K562 (cell line): ENCODE data around the gene CLSTN1. TPM values are rescaled to one million over a fixed set of nuclear protein-coding genes. Genes with fewer than 3 reads are reported as not detected.

ENCODE experiments used
- CBX1 ChIP-seq: sonication (generic); IDR thresholded peaks from 2 replicates; pipeline ENCODE4 v1.6.1; 2016; ENCODE audit warnings: antibody characterized with exemption, low read depth, mild to moderate bottlenecking
- DIDO1 ChIP-seq: fragments of 450-650 bp; IDR thresholded peaks from 2 replicates; pipeline ENCODE4 v1.6.1; 2016; ENCODE audit warnings: low read depth, missing biosample characterization, missing genetic modification characterization
- KLF13 ChIP-seq: fragments of 450-650 bp; IDR thresholded peaks from 2 replicates; pipeline ENCODE4 v1.6.1; 2016; ENCODE audit warnings: missing genetic modification characterization, low read depth, mild to moderate bottlenecking, missing compliant biosample characterization, moderate library complexity, borderline replicate concordance
- PRMT5 ChIP-seq: sonication (generic); formaldehyde crosslinking; IDR thresholded peaks from 2 replicates; pipeline ENCODE4 v1.5.0; 2020; ENCODE audit warnings: missing genetic modification reagents
- SP2 ChIP-seq: IDR thresholded peaks from 2 replicates; pipeline ENCODE4 v1.6.1; 2011; ENCODE audit warnings: mild to moderate bottlenecking, low read depth, low read length, moderate library complexity; ENCODE audit not compliant: poor library complexity, severe bottlenecking; ENCODE audit errors: extremely low read depth
- SREBF1 ChIP-seq: fragments of 150-350 bp; IDR thresholded peaks from 2 replicates; pipeline ENCODE4 v1.6.1; 2014; ENCODE audit warnings: antibody characterized with exemption, low read depth, low read length, borderline replicate concordance
- ZBTB17 ChIP-seq: fragments of 450-650 bp; formaldehyde crosslinking; IDR thresholded peaks from 2 replicates; pipeline ENCODE4 v1.4.0; 2020; ENCODE audit warnings: mild to moderate bottlenecking
- ZNF445 ChIP-seq: fragments of 250-450 bp; sonication (Bioruptor Pico); IDR thresholded peaks from 2 replicates; pipeline ENCODE4 v1.4.0; 2020; ENCODE audit warnings: low read depth, mild to moderate bottlenecking, moderate library complexity
- polyA plus RNA-seq, 8 experiments: library from polyadenylated mRNA; depleted of rRNA in 4 of 8; stranded (reverse) in 5 of 8; unstranded in 3 of 8; fragments of >200 nt; fragmentation: Nextera tagmentation in 2 of 8; fragmentation: Illumina TruSeq in 1 of 8; extraction: Ambion mirVana in 2 of 8; extraction: Trizol in 1 of 8; gene quantifications; 2 replicates each; pipeline versions ENCODE4 v1.2.1 to v1.2.3, GENCODE V29; 2011 to 2014; ENCODE audit warnings: inconsistent platforms in 1 of 8, missing spikeins in 1 of 8
- total RNA-seq, 7 experiments: library from RNA; depleted of rRNA in 6 of 7; stranded (reverse); fragments of >200 nt in 6 of 7; fragmentation: Illumina TruSeq in 2 of 7; extraction: Trizol in 2 of 7; gene quantifications; 2 replicates each; pipeline versions ENCODE4 v1.2.1 to v1.2.3, GENCODE V29; 2011 to 2021; ENCODE audit warnings: low replicate concordance in 1 of 7
- TF ChIP-seq, protein P1 (sequence below): fragments of 450-650 bp; IDR thresholded peaks from 2 replicates; pipeline ENCODE4 v1.7.1; 2018; ENCODE audit warnings: mild to moderate bottlenecking, low read depth; ENCODE audit not compliant: partially characterized antibody
- TF ChIP-seq, protein P2 (sequence below): fragments of 450-650 bp; conservative IDR thresholded peaks from 2 replicates; pipeline ENCODE4 v1.6.1; 2016; ENCODE audit warnings: missing genetic modification characterization, low read depth, mild to moderate bottlenecking, missing compliant biosample characterization, moderate library complexity
- TF ChIP-seq, protein P3 (sequence below): fragments of 450-650 bp; IDR thresholded peaks from one replicate; pipeline ENCODE4 v1.6.1; 2018; ENCODE audit warnings: mild to moderate bottlenecking, moderate library complexity; ENCODE audit not compliant: partially characterized antibody

The CLSTN1 gene
- total and polyA plus RNA-seq, 9 of the 15 experiments (the other 6 are each of a cell fraction or from before 2014, with no cell fraction given) = 1.1 to 32.5 (median 13.3) TPM

DNA sequence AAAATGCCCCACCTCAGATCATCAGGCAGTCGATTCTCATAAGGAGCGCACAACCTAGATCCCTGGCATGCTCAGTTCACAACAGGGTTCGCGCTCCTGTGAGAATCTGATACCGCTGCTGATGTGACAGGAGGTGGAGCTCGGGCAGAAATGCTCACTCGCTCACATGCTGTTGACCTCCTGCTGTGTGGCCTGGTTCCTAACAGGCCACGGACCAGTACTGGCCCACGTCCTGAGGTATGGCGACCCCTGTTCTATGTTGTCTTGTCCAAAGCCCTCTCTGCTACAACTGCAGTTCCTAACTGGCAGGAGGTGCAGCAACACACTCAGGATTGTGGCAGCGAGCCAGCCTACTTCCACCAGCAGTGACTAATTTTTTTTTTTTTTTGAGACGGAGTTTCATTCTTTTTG is 70.6 kb downstream of the CLSTN1 start (continued):
- TF ChIP-seq, protein P1, sequence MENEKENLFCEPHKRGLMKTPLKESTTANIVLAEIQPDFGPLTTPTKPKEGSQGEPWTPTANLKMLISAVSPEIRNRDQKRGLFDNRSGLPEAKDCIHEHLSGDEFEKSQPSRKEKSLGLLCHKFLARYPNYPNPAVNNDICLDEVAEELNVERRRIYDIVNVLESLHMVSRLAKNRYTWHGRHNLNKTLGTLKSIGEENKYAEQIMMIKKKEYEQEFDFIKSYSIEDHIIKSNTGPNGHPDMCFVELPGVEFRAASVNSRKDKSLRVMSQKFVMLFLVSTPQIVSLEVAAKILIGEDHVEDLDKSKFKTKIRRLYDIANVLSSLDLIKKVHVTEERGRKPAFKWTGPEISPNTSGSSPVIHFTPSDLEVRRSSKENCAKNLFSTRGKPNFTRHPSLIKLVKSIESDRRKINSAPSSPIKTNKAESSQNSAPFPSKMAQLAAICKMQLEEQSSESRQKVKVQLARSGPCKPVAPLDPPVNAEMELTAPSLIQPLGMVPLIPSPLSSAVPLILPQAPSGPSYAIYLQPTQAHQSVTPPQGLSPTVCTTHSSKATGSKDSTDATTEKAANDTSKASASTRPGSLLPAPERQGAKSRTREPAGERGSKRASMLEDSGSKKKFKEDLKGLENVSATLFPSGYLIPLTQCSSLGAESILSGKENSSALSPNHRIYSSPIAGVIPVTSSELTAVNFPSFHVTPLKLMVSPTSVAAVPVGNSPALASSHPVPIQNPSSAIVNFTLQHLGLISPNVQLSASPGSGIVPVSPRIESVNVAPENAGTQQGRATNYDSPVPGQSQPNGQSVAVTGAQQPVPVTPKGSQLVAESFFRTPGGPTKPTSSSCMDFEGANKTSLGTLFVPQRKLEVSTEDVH = no peak
- TF ChIP-seq CBX1 (no peak), SREBF1 (no peak), SP2 (no peak), KLF13 (no peak), PRMT5 (CRISPR knock-in tag) (no peak), ZNF445 (CRISPR knock-in tag) (no peak), ZBTB17 (CRISPR knock-in tag) (no peak), DIDO1 (tag) (no peak)
- TF ChIP-seq, protein P2, sequence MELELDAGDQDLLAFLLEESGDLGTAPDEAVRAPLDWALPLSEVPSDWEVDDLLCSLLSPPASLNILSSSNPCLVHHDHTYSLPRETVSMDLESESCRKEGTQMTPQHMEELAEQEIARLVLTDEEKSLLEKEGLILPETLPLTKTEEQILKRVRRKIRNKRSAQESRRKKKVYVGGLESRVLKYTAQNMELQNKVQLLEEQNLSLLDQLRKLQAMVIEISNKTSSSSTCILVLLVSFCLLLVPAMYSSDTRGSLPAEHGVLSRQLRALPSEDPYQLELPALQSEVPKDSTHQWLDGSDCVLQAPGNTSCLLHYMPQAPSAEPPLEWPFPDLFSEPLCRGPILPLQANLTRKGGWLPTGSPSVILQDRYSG (tag) = no peak
- TF ChIP-seq, protein P3, sequence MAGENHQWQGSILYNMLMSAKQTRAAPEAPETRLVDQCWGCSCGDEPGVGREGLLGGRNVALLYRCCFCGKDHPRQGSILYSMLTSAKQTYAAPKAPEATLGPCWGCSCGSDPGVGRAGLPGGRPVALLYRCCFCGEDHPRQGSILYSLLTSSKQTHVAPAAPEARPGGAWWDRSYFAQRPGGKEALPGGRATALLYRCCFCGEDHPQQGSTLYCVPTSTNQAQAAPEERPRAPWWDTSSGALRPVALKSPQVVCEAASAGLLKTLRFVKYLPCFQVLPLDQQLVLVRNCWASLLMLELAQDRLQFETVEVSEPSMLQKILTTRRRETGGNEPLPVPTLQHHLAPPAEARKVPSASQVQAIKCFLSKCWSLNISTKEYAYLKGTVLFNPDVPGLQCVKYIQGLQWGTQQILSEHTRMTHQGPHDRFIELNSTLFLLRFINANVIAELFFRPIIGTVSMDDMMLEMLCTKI = no peak
